HepG2 (cell line): ENCODE data around the gene MED9. TPM values are rescaled to one million over a fixed set of nuclear protein-coding genes. Genes with fewer than 3 reads are reported as not detected.

Experiments used
- BCL3 ChIP-seq: sonication (generic); formaldehyde crosslinking; IDR thresholded peaks from 2 replicates; pipeline ENCODE4 v1.5.1; 2020; ENCODE audit warnings: mild to moderate bottlenecking, missing genetic modification reagents, moderate library complexity
- CHCHD3 ChIP-seq: sonication (generic); formaldehyde crosslinking; IDR thresholded peaks from 2 replicates; pipeline ENCODE4 v1.8.0; 2022; ENCODE audit warnings: mild to moderate bottlenecking, missing genetic modification reagents, moderate library complexity
- DBP ChIP-seq: sonication (generic); formaldehyde crosslinking; IDR thresholded peaks from 2 replicates; pipeline ENCODE4 v1.4.0; 2020; ENCODE audit warnings: missing genetic modification reagents; ENCODE audit errors: not compliant biosample characterization
- ERF ChIP-seq: IDR thresholded peaks from 2 replicates; pipeline ENCODE4 v1.6.1; 2018; ENCODE audit warnings: missing biosample characterization, missing genetic modification reagents
- HMGXB3 ChIP-seq: sonication (generic); formaldehyde crosslinking; IDR thresholded peaks from 2 replicates; pipeline ENCODE4 v1.4.0; 2020; ENCODE audit warnings: missing genetic modification reagents, borderline replicate concordance
- MAX ChIP-seq: IDR thresholded peaks from 2 replicates; pipeline ENCODE4 v1.6.1; 2012; ENCODE audit warnings: inconsistent platforms
- SAFB2 ChIP-seq: sonication (generic); formaldehyde crosslinking; IDR thresholded peaks from 2 replicates; pipeline ENCODE4 v1.5.1; 2020; ENCODE audit warnings: missing genetic modification reagents, low read depth, mild to moderate bottlenecking, borderline replicate concordance
- SP5 ChIP-seq: IDR thresholded peaks from 2 replicates; pipeline ENCODE4 v1.6.1; 2016; ENCODE audit warnings: low read depth, borderline replicate concordance
- TAF1 ChIP-seq: sonication (generic); formaldehyde crosslinking; IDR thresholded peaks from 2 replicates; pipeline ENCODE4 v1.4.0; 2020; ENCODE audit warnings: missing genetic modification reagents
- TARDBP ChIP-seq: sonication (generic); formaldehyde crosslinking; IDR thresholded peaks from 2 replicates; pipeline ENCODE4 v1.8.0; 2022; ENCODE audit warnings: mild to moderate bottlenecking, missing genetic modification reagents
- TBP ChIP-seq: sonication (generic); formaldehyde crosslinking; IDR thresholded peaks from 2 replicates; pipeline ENCODE4 v1.5.0; 2020; ENCODE audit warnings: missing genetic modification reagents
- TEAD3 ChIP-seq: optimal IDR thresholded peaks from 2 replicates; pipeline ENCODE3; 2016; ENCODE audit warnings: borderline replicate concordance
- ZNF451 ChIP-seq: sonication (generic); formaldehyde crosslinking; IDR thresholded peaks from 2 replicates; pipeline ENCODE4 v1.5.0; 2020; ENCODE audit warnings: mild to moderate bottlenecking, missing genetic modification reagents
- ZNF549 ChIP-seq: sonication (generic); formaldehyde crosslinking; IDR thresholded peaks from 2 replicates; pipeline ENCODE4 v1.5.0; 2020; ENCODE audit warnings: missing genetic modification reagents
- ZNF883 ChIP-seq: sonication (generic); formaldehyde crosslinking; IDR thresholded peaks from 2 replicates; pipeline ENCODE4 v1.5.1; 2020; ENCODE audit warnings: mild to moderate bottlenecking, missing genetic modification reagents; ENCODE audit errors: not compliant biosample characterization
- polyA plus RNA-seq, 8 experiments: library from polyadenylated mRNA; depleted of rRNA in 3 of 8; stranded (reverse) in 7 of 8; unstranded in 1 of 8; fragments of >200 nt; fragmentation: Illumina TruSeq in 4 of 8; extraction: Trizol in 4 of 8; gene quantifications; 2 replicates each; pipeline versions ENCODE4 v1.2.1 to v1.2.3, GENCODE V29; 2011 to 2016; ENCODE audit warnings: low read depth in 4 of 8, missing spikeins in 1 of 8, mixed read lengths in 1 of 8; ENCODE audit not compliant: insufficient read depth in 1 of 8
- total RNA-seq, 5 experiments: library from RNA; depleted of rRNA; stranded (reverse); fragments of >200 nt; fragmentation: Illumina TruSeq; extraction: Trizol; gene quantifications; 2 replicates each; pipeline ENCODE4 v1.2.3, GENCODE V29; 2016; ENCODE audit warnings: low read depth in 1 of 5
- TF ChIP-seq, protein P1 (sequence below): sonication (generic); formaldehyde crosslinking; conservative IDR thresholded peaks from 2 replicates; pipeline ENCODE4 v1.4.0; 2020; ENCODE audit warnings: missing genetic modification reagents
- TF ChIP-seq, protein P2 (sequence below): sonication (generic); formaldehyde crosslinking; IDR thresholded peaks from 2 replicates; pipeline ENCODE4 v1.5.0; 2020; ENCODE audit warnings: mild to moderate bottlenecking, missing genetic modification reagents, moderate library complexity

Gene MED9
- total and polyA plus RNA-seq, 2 of the 13 experiments (the other 11 are each of a cell fraction or from before 2014, with no cell fraction given): 11.9 to 15.1 TPM

GRCh38 chr17:17533901-17534441 lies 57.2 kb downstream of the MED9 start (continued):
- TF ChIP-seq, protein P1, sequence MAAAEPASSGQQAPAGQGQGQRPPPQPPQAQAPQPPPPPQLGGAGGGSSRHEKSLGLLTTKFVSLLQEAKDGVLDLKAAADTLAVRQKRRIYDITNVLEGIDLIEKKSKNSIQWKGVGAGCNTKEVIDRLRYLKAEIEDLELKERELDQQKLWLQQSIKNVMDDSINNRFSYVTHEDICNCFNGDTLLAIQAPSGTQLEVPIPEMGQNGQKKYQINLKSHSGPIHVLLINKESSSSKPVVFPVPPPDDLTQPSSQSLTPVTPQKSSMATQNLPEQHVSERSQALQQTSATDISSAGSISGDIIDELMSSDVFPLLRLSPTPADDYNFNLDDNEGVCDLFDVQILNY (CRISPR knock-in tag): no peak
- no peak for TF ChIP-seq ZNF451
- peak; percentile 88 for TF ChIP-seq SP5 (CRISPR knock-in tag)
- no peak for TF ChIP-seq TBP (CRISPR knock-in tag)
- TF ChIP-seq TARDBP (CRISPR knock-in tag): peak; percentile 84
- TF ChIP-seq SAFB2: no peak; the same call in 1 of the 2 replicates
- TF ChIP-seq BCL3 (CRISPR knock-in tag): no peak; the same call in 1 of the 2 replicates
- TF ChIP-seq DBP (CRISPR knock-in tag): peak; percentile 71
- no peak for TF ChIP-seq ZNF549 (CRISPR knock-in tag)
- TF ChIP-seq, protein P2, sequence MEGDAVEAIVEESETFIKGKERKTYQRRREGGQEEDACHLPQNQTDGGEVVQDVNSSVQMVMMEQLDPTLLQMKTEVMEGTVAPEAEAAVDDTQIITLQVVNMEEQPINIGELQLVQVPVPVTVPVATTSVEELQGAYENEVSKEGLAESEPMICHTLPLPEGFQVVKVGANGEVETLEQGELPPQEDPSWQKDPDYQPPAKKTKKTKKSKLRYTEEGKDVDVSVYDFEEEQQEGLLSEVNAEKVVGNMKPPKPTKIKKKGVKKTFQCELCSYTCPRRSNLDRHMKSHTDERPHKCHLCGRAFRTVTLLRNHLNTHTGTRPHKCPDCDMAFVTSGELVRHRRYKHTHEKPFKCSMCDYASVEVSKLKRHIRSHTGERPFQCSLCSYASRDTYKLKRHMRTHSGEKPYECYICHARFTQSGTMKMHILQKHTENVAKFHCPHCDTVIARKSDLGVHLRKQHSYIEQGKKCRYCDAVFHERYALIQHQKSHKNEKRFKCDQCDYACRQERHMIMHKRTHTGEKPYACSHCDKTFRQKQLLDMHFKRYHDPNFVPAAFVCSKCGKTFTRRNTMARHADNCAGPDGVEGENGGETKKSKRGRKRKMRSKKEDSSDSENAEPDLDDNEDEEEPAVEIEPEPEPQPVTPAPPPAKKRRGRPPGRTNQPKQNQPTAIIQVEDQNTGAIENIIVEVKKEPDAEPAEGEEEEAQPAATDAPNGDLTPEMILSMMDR: peak; percentile 8; the same call in 1 of the 2 replicates
- peak; percentile 93 for TF ChIP-seq TEAD3 (CRISPR knock-in tag)
- peak; percentile 78; the same call in 1 of the 2 replicates for TF ChIP-seq HMGXB3
- TF ChIP-seq MAX: peak; percentile 71
- TF ChIP-seq CHCHD3 (CRISPR knock-in tag): no peak
- peak; percentile 99 for TF ChIP-seq ERF (CRISPR knock-in tag)
- TF ChIP-seq TAF1 (CRISPR knock-in tag): no peak
- TF ChIP-seq ZNF883: no peak
